Measurements from ENCODE around the gene ALK. TPM values are rescaled to one million over a fixed set of nuclear protein-coding genes. Genes with fewer than 3 reads are reported as not detected.

ALK gene
- total RNA-seq, 4 donors from 2014 or later: 0.19 TPM; not detected in 3

GRCh38 chr2:29426354-29426753, 495.0 kb downstream of the ALK start:
- Histone ChIP-seq H3K4me1 (no peaks in the 10 kb centered on the region), H3K27me3 (peaks cover 0 to 24% (median 0%) of the 10 kb centered on the region in 4 donors), H3K4me3 (no peak overlapping the region), H3K36me3 (no peaks in the 10 kb centered on the region), H3K9me3 (no peaks in the 10 kb centered on the region), H3K27ac (no peak overlapping the region)
- no peak for DNase-seq
- intact Hi-C loops (cut with DNase I): no loop called here
- TF ChIP-seq POLR2A (IDR thresholded peaks at IDR 0.05): no peak

- TF ChIP-seq POLR2A (IDR thresholded peaks at IDR 0.05) (no peak), CTCF (IDR thresholded peaks at IDR 0.05) (no peak)
- no peaks in the 10 kb centered on the region for H3K9me3 ChIP-seq
- H3K4me3 ChIP-seq: no peak overlapping the region
- DNase-seq: no peak
- H3K4me1 ChIP-seq: no peaks in the 10 kb centered on the region
- H3K27ac ChIP-seq: no peak overlapping the region
- H3K27me3 ChIP-seq: peaks cover 0 to 28% (median 0%) of the 10 kb centered on the region in 4 donors
- intact Hi-C loops (cut with DNase I): no loop called here
- WGBS, 2 donors: 95 to 100% methylated on average over 1 of the region's 1 CpG
- no peaks in the 10 kb centered on the region for H3K36me3 ChIP-seq
Measured at GRCh38 chr2:29425866-29426265, 495.5 kb downstream of the ALK start.

GRCh38 chr2:29423061-29423666, 498.2 kb downstream of the ALK start:
- Histone ChIP-seq H3K4me3 (no peak overlapping the region), H3K4me1 (no peaks in the 10 kb centered on the region), H3K36me3 (no peaks in the 10 kb centered on the region), H3K27ac (no peak overlapping the region), H3K9me3 (no peaks in the 10 kb centered on the region), H3K27me3 (peaks cover 0 to 45% (median 0%) of the 10 kb centered on the region in 4 donors)
- DNase-seq: no peak
- 29 to 52% methylated on average over 4 to 6 of the region's 6 CpGs for WGBS, 2 donors
- TF ChIP-seq CTCF (IDR thresholded peaks at IDR 0.05) (no peak), POLR2A (IDR thresholded peaks at IDR 0.05) (no peak)
- intact Hi-C loops (cut with DNase I): no loop called here

GRCh38 chr2:29420999-29421782, 500.2 kb downstream of the ALK start:
- H3K36me3 ChIP-seq: no peaks in the 10 kb centered on the region
- 63% methylated on average over 8 to 9 of the region's 12 CpGs for WGBS, 2 donors
- DNase-seq: no peak
- TF ChIP-seq CTCF (IDR thresholded peaks at IDR 0.05) (no peak), POLR2A (IDR thresholded peaks at IDR 0.05) (no peak)
- no peak overlapping the region for H3K4me3 ChIP-seq
- H3K4me1 ChIP-seq: no peaks in the 10 kb centered on the region
- H3K9me3 ChIP-seq: no peaks in the 10 kb centered on the region
- H3K27ac ChIP-seq: no peak overlapping the region
- intact Hi-C loops (cut with DNase I): no loop called here
- H3K27me3 ChIP-seq: peaks cover 0 to 45% (median 0%) of the 10 kb centered on the region in 4 donors

- intact Hi-C loops (cut with DNase I): no loop called here
- Histone ChIP-seq H3K36me3 (no peaks in the 10 kb centered on the region), H3K4me1 (no peaks in the 10 kb centered on the region), H3K27me3 (peaks cover 0 to 45% (median 0%) of the 10 kb centered on the region in 4 donors), H3K27ac (no peak overlapping the region), H3K4me3 (no peak overlapping the region), H3K9me3 (no peaks in the 10 kb centered on the region)
- 83 to 85% methylated on average over 10 of the region's 10 CpGs for WGBS, 2 donors
- DNase-seq: no peak
- TF ChIP-seq POLR2A (IDR thresholded peaks at IDR 0.05) (no peak), CTCF (IDR thresholded peaks at IDR 0.05) (no peak)
Measured at GRCh38 chr2:29420464-29420863, 500.9 kb downstream of the ALK start.
